Stimulated activated CD8-positive, alpha-beta memory T cell treated with anti-CD3 and anti-CD28 coated beads, Interleukin-4, amount 100 ng/mL, for 1 hour (primary cell): ENCODE results near the gene IPPK.
"Not testable (repeated sequence)": the region's sequence is repeated elsewhere in the genome, so short reads cannot be mapped to it uniquely, and the experiment has no call there.

Experiments
- DNase-seq, 2 donors: peaks; one replicate each; pipeline ENCODE4 v3.0.0-alpha.2; 2020; ENCODE audit warnings: low read depth in 2 of 2, low spot score in 1 of 2

Gene IPPK

GRCh38 chr9:92639124-92639523 lies 30.8 kb downstream of the IPPK start:
- DNase-seq = no peak

- no peak for DNase-seq
These were observed 31.3 kb downstream of the IPPK start for GRCh38 chr9:92638621-92639101.

- no peak for DNase-seq
These were observed 31.9 kb downstream of the IPPK start for GRCh38 chr9:92637886-92638620.

GRCh38 chr9:92637326-92637725 lies 32.6 kb downstream of the IPPK start:
- DNase-seq = no peak

GRCh38 chr9:92636627-92637026 lies 33.3 kb downstream of the IPPK start:
- DNase-seq = no peak

GRCh38 chr9:92635760-92636159 lies 34.2 kb downstream of the IPPK start:
- no peak for DNase-seq

- DNase-seq = peak in 1 of 2 donors; percentile 24
These were observed 35.0 kb downstream of the IPPK start for GRCh38 chr9:92634712-92635605.

GRCh38 chr9:92633614-92634278 lies 36.2 kb downstream of the IPPK start:
- DNase-seq = no peak

- no peak for DNase-seq
These were observed 37.3 kb downstream of the IPPK start for GRCh38 chr9:92632641-92633040.

GRCh38 chr9:92631452-92632343 lies 38.2 kb downstream of the IPPK start:
- DNase-seq = no peak

GRCh38 chr9:92627651-92628050 lies 42.3 kb downstream of the IPPK start:
- no peak for DNase-seq

GRCh38 chr9:92626484-92626883 lies 43.4 kb downstream of the IPPK start:
- no peak for DNase-seq

- not testable (repeated sequence) for DNase-seq
These were observed 46.0 kb downstream of the IPPK start for GRCh38 chr9:92623936-92624335.

- no peak for DNase-seq
These were observed 49.1 kb downstream of the IPPK start for GRCh38 chr9:92620845-92621244.

GRCh38 chr9:92619601-92620300 lies 50.2 kb downstream of the IPPK start:
- DNase-seq = no peak

- no peak for DNase-seq
These were observed 51.2 kb downstream of the IPPK start for GRCh38 chr9:92618633-92619225.

- no peak for DNase-seq
These were observed 51.9 kb downstream of the IPPK start for GRCh38 chr9:92617951-92618510.

- DNase-seq = no peak
These were observed 52.6 kb downstream of the IPPK start for GRCh38 chr9:92617195-92617813.

GRCh38 chr9:92616655-92617111 lies 53.2 kb downstream of the IPPK start:
- DNase-seq = no peak
